ENCODE measurements around the gene NFATC2. TPM values are rescaled to one million over a fixed set of nuclear protein-coding genes. Genes with fewer than 3 reads are reported as not detected.

Gene NFATC2
- total and polyA plus RNA-seq, 2 of the 4 experiments (the other 2 are of a cell fraction), result 0.18 to 0.38 TPM

DNA sequence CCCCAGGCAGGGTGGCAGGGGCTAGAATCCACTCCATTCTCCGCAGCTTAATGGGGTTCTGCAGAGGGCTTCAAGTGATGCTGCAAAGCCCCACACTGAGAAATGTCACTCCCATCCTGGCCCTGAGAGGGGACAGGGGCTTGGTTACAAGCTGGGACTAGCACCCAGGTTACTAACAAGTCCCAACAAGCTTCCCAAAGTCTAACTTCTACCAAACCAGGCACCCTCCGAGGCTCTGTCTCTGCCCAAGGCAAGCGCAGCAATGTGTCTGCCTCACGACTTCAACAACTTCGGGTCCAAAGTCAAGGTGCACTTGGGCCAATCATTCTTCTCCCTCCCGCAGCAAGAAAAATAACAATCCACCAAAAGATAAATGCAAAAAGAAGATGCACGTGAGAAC, 45.6 kb downstream of the NFATC2 start:
- intact Hi-C loops (cut with micrococcal nuclease), result no loop called here

More for the DNA sequence above, 45.6 kb downstream of the NFATC2 start:
- H3K23ac ChIP-seq (ENCODE audit: low read depth, low read length), result no peak overlapping the region
- peaks cover 12% of the 10 kb centered on the region for H3K4me1 ChIP-seq (ENCODE audit: control insufficient read depth, insufficient read depth, low read length)
- H4K5ac ChIP-seq (ENCODE audit: low read depth, low read length), result no peak overlapping the region
- DNase-seq (no peak), ATAC-seq (ENCODE audit: low read depth) (no peak)
- dilution Hi-C loops (cut with HindIII; ENCODE audit: low sequenced_read_pairs, unreplicated experiment), result no loop called here
- H4K91ac ChIP-seq (ENCODE audit: insufficient read depth, low read depth, low read length), result no peak overlapping the region
- no peak overlapping the region for H3K4me3 ChIP-seq (ENCODE audit: insufficient read depth, low read depth, low read length)
- no peak overlapping the region for H4K8ac ChIP-seq (ENCODE audit: low read depth in 2 of 2, low read length in 2 of 2)
- no peak overlapping the region for H3K27ac ChIP-seq (ENCODE audit: insufficient read depth, low read length)
- no peaks in the 10 kb centered on the region for H3K27me3 ChIP-seq (ENCODE audit: control insufficient read depth, insufficient read depth, low read length)
- H3K18ac ChIP-seq (ENCODE audit: low read depth, low read length), result no peak overlapping the region
- 0 out of 2 replicates have a peak, but pooled peaks cover 4% of the 10 kb centered on the region for H3K9me1 ChIP-seq (ENCODE audit: insufficient read depth, low read length)
- no peak overlapping the region for H3K56ac ChIP-seq (ENCODE audit: extremely low read depth, insufficient read depth, low read length)
- no peak overlapping the region for H2AK5ac ChIP-seq (ENCODE audit: low read depth, low read length)
- WGBS, 2 experiments (ENCODE audit: extremely low coverage in 2 of 2, insufficient read length in 1 of 2), result 93% methylated on average over 2 of the region's 7 CpGs; no CpG with 5 or more reads in 1 of the 2 experiments
- no peak overlapping the region for H2BK120ac ChIP-seq (ENCODE audit: low read depth, low read length)
- H3K9ac ChIP-seq (ENCODE audit: low read depth, low read length), result no peak overlapping the region
- no peak overlapping the region for H3K4ac ChIP-seq (ENCODE audit: low read depth, low read length)
- H2BK20ac ChIP-seq (ENCODE audit: low read depth, low read length), result no peak overlapping the region
- TF ChIP-seq BHLHE40 (IDR thresholded peaks at IDR 0.05; ENCODE audit: low read depth, low read length), result no peak
- TF ChIP-seq POLR2A (IDR thresholded peaks at IDR 0.05; ENCODE audit: low read depth, low read length), result no peak
- no peak for TF ChIP-seq CHD1 (IDR thresholded peaks at IDR 0.05; ENCODE audit: low read depth, low read length)
- no peak for TF ChIP-seq RAD21 (IDR thresholded peaks at IDR 0.05; ENCODE audit: low read length)
- TF ChIP-seq MXI1 (IDR thresholded peaks at IDR 0.05; ENCODE audit: borderline replicate concordance, low read depth, low read length), result no peak
- TF ChIP-seq NFE2L2 (IDR thresholded peaks at IDR 0.05; ENCODE audit: low read depth, low read length), result no peak
- no peak for TF ChIP-seq RFX5 (IDR thresholded peaks at IDR 0.05; ENCODE audit: low read depth, low read length)
- no peak for TF ChIP-seq RCOR1 (IDR thresholded peaks at IDR 0.05; ENCODE audit: insufficient replicate concordance, low read length)
- TF ChIP-seq, protein P1, sequence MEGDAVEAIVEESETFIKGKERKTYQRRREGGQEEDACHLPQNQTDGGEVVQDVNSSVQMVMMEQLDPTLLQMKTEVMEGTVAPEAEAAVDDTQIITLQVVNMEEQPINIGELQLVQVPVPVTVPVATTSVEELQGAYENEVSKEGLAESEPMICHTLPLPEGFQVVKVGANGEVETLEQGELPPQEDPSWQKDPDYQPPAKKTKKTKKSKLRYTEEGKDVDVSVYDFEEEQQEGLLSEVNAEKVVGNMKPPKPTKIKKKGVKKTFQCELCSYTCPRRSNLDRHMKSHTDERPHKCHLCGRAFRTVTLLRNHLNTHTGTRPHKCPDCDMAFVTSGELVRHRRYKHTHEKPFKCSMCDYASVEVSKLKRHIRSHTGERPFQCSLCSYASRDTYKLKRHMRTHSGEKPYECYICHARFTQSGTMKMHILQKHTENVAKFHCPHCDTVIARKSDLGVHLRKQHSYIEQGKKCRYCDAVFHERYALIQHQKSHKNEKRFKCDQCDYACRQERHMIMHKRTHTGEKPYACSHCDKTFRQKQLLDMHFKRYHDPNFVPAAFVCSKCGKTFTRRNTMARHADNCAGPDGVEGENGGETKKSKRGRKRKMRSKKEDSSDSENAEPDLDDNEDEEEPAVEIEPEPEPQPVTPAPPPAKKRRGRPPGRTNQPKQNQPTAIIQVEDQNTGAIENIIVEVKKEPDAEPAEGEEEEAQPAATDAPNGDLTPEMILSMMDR (conservative IDR thresholded peaks at IDR 0.05; ENCODE audit: low read depth, low read length), result no peak
- TF ChIP-seq MAFK (IDR thresholded peaks at IDR 0.05; ENCODE audit: low read depth, low read length), result no peak
- POLR2A ChIA-PET (ENCODE audit: unreplicated experiment), result no interaction called here
- CTCF ChIA-PET, result no interaction called here
- H3K9me3 ChIP-seq (ENCODE audit: control insufficient read depth, insufficient read depth, low read length), result no peaks in the 10 kb centered on the region
- no peak overlapping the region for H2AK9ac ChIP-seq (replicated peaks; ENCODE audit: low read depth, low read length, poor library complexity)
- no peak overlapping the region for H3K4me2 ChIP-seq (ENCODE audit: low read depth, low read length)
- BruUV-seq (replicated peaks), result no TSS peak
- H2AFZ ChIP-seq (replicated peaks; ENCODE audit: low read length, poor library complexity), result no peak overlapping the region
- H3K14ac ChIP-seq (replicated peaks; ENCODE audit: low read depth, low read length), result 0 out of 2 replicates have a peak overlapping the region, but pooled peaks have one; percentile 15
- H3K79me1 ChIP-seq (ENCODE audit: low read depth in 1 of 2, low read length in 2 of 2), result no peaks in the 10 kb centered on the region; a peak in 1 of 4 replicates
- no peak overlapping the region for H2BK15ac ChIP-seq (ENCODE audit: low read depth, low read length)
- H4K20me1 ChIP-seq (ENCODE audit: insufficient read depth, low read length), result no peaks in the 10 kb centered on the region
- H3K36me3 ChIP-seq (ENCODE audit: control insufficient read depth, insufficient read depth, low read length), result no peaks in the 10 kb centered on the region
- H2BK5ac ChIP-seq (ENCODE audit: low read depth, low read length, poor library complexity, severe bottlenecking), result no peak overlapping the region
- in situ Hi-C loops (cut with MboI; ENCODE audit: low sequenced_read_pairs), result no loop called here

Data from IMR-90 (cell line).